PC-9 (cell line): ENCODE results near the gene NAT16. TPM values are rescaled to one million over a fixed set of nuclear protein-coding genes. Genes with fewer than 3 reads are reported as not detected.
A peak's percentile ranks its signal among the peaks of the same experiment; 100 is the strongest.

Experiments used
- BruUV-seq: library from RNA; stranded (reverse); fragments of 400-500 nt; replicated peaks from 2 replicates; lab custom pipeline; 2021; lab: Mats Ljungman, UMichigan
- CTCF ChIA-PET: fragments of 300-600 bp; sonication (Branson Sonifier 250); formaldehyde crosslinking; loops from one replicate; lab custom pipeline; 2022; ENCODE audit warnings: antibody characterized with exemption; lab: Charles Lee
- POLR2A ChIA-PET: fragments of 300-600 bp; sonication (Branson Sonifier 250); formaldehyde crosslinking; loops from one replicate; lab custom pipeline; 2022; ENCODE audit warnings: antibody characterized with exemption; ENCODE audit not compliant: unreplicated experiment; lab: Charles Lee
- DNase-seq, 2 experiments: peaks; one replicate each; pipeline versions ENCODE4 v3.0.0 to v3.0.0-alpha.2; 2015 to 2022; ENCODE audit warnings: mixed read lengths in 1 of 2
- H2AFZ ChIP-seq: fragments of 200-600 bp; sonication (generic); 2 replicates; pipeline ENCODE4 v1.8.1; 2017; ENCODE audit warnings: antibody characterized with exemption
- H3F3A ChIP-seq: fragments of 200-600 bp; sonication (generic); 2 replicates; pipeline ENCODE4 v1.8.1; 2017; ENCODE audit warnings: antibody characterized with exemption, mild to moderate bottlenecking, low read depth; ENCODE audit not compliant: insufficient read depth
- H3K27ac ChIP-seq: fragments of 200-600 bp; sonication (generic); 2 replicates; pipeline ENCODE4 v1.6.1; 2016; ENCODE audit warnings: mixed run types
- H3K27me3 ChIP-seq: fragments of 200-600 bp; sonication (generic); 2 replicates; pipeline ENCODE4 v1.6.1; 2016; ENCODE audit warnings: low read depth, mixed run types; ENCODE audit not compliant: insufficient read depth
- H3K36me3 ChIP-seq: fragments of 200-600 bp; sonication (generic); 2 replicates; pipeline ENCODE4 v1.6.1; 2016; ENCODE audit warnings: low read depth, mixed run types
- H3K4me1 ChIP-seq: fragments of 200-600 bp; sonication (generic); replicated peaks from 2 replicates; pipeline ENCODE4 v1.6.1; 2016; ENCODE audit warnings: mixed run types; ENCODE audit not compliant: insufficient read depth
- H3K4me2 ChIP-seq: fragments of 200-600 bp; sonication (generic); 2 replicates; pipeline ENCODE4 v1.6.1; 2017; ENCODE audit warnings: mixed run types
- H3K4me3 ChIP-seq: fragments of 200-600 bp; sonication (generic); 2 replicates; pipeline ENCODE4 v1.6.1; 2016; ENCODE audit warnings: mixed run types
- H3K79me2 ChIP-seq: fragments of 200-600 bp; sonication (generic); 2 replicates; pipeline ENCODE4 v1.6.1; 2017; ENCODE audit warnings: low read depth, mixed run types
- H3K9me2 ChIP-seq: fragments of 200-600 bp; sonication (generic); 2 replicates; pipeline ENCODE4 v1.8.1; 2017; ENCODE audit warnings: mild to moderate bottlenecking; ENCODE audit not compliant: insufficient read depth
- H3K9me3 ChIP-seq: fragments of 200-600 bp; sonication (generic); 2 replicates; pipeline ENCODE4 v1.8.1; 2016; ENCODE audit warnings: low read depth; ENCODE audit not compliant: insufficient read depth
- H4K20me1 ChIP-seq: fragments of 200-600 bp; sonication (generic); 2 replicates; pipeline ENCODE4 v1.8.1; 2017; ENCODE audit not compliant: insufficient read depth
- EZH2 ChIP-seq: fragments of 200-600 bp; sonication (generic); IDR thresholded peaks from 2 replicates; pipeline ENCODE4 v1.8.0; 2017; ENCODE audit warnings: antibody characterized with exemption, low read depth
- intact Hi-C: fragments of 100-400 bp; cut with micrococcal nuclease; formaldehyde crosslinking; loops from one replicate; pipeline ENCODE4 v1.10.0; 2022; ENCODE audit not compliant: unreplicated experiment
- total RNA-seq: library from RNA; stranded (reverse); gene quantifications from 2 replicates; pipeline ENCODE4 v1.2.3, GENCODE V29; 2021
- TF ChIP-seq, protein P1 (sequence below): fragments of 200-600 bp; sonication (generic); conservative IDR thresholded peaks from 2 replicates; pipeline ENCODE4 v1.6.1; 2017; ENCODE audit warnings: mixed run types, antibody characterized with exemption, mild to moderate bottlenecking, moderate library complexity

The NAT16 gene
- total RNA-seq, 1 experiment from 2014 or later, result not detected

DNA sequence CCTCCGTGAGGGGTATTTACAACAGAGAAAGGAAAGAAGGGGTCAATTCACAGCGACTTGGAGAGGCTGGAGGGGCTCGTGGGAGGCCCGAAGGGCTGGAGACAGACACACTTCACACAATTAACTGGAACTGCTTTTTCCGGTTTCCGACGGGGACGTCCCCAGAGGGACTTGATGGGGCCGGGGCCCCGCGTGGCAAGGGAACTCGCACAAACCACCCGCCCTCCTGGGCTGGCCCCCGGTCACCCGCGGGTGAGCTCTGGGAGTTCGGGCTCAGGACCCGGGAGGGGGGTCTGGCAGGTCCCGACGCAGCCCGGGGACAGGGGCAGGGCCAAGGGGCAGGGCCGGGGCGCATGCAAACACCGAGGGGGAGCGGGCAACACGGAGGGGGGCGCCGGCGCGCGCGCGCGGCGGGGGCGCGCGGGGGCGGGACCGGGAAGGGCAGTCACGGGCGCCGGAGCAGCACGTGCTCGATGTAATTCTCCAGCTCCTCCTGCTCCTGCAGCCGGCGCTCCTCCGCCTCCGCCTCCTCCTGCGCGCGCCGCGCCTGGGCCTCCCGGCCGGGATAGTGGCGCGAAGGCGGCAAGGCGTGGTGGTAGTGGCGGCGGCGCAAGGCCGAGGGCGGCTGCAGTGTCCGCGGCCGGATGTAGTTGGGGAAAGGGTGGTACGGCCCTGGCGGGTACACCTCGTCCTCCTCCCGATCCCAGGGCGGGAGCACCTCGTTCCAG is 17.4 kb downstream of the NAT16 start:
- intact Hi-C loops, result no loop called here
- peaks cover 4% of the 10 kb centered on the region; the same call in 1 of the 2 replicates for H3K36me3 ChIP-seq
- H3K9me2 ChIP-seq, result no peaks in the 10 kb centered on the region
- ChIA-PET CTCF (interaction anchor here (0.6 to 0.9 kb wide), 3 partner anchors 19 to 76 kb away, joined by 3 to 7 read pairs (median 5); no protein-coding TSS in a partner anchor), POLR2A (interaction anchor here (0.7 kb wide), 2 partner anchors 20 to 63 kb away, joined by 3 read pairs; no protein-coding TSS in a partner anchor)
- peak overlapping the region; percentile 87 for H3K4me2 ChIP-seq
- H2AFZ ChIP-seq, result no peak overlapping the region
- peak; percentile 52 to 74 for DNase-seq
- peaks cover 9% of the 10 kb centered on the region for H3K27me3 ChIP-seq
- H3K4me1 ChIP-seq, result peaks cover 63% of the 10 kb centered on the region
- peaks cover 7% of the 10 kb centered on the region; the same call in 1 of the 2 replicates for H4K20me1 ChIP-seq
- H3K27ac ChIP-seq, result peak overlapping the region; percentile 79
- peaks cover 45% of the 10 kb centered on the region for H3F3A ChIP-seq
- peaks cover 18% of the 10 kb centered on the region for H3K79me2 ChIP-seq
- H3K9me3 ChIP-seq, result no peaks in the 10 kb centered on the region
- H3K4me3 ChIP-seq, result peak overlapping the region; percentile 86
- TF ChIP-seq, protein P1, sequence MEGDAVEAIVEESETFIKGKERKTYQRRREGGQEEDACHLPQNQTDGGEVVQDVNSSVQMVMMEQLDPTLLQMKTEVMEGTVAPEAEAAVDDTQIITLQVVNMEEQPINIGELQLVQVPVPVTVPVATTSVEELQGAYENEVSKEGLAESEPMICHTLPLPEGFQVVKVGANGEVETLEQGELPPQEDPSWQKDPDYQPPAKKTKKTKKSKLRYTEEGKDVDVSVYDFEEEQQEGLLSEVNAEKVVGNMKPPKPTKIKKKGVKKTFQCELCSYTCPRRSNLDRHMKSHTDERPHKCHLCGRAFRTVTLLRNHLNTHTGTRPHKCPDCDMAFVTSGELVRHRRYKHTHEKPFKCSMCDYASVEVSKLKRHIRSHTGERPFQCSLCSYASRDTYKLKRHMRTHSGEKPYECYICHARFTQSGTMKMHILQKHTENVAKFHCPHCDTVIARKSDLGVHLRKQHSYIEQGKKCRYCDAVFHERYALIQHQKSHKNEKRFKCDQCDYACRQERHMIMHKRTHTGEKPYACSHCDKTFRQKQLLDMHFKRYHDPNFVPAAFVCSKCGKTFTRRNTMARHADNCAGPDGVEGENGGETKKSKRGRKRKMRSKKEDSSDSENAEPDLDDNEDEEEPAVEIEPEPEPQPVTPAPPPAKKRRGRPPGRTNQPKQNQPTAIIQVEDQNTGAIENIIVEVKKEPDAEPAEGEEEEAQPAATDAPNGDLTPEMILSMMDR, result no peak
- TSS peak; percentile 75 for BruUV-seq

DNA sequence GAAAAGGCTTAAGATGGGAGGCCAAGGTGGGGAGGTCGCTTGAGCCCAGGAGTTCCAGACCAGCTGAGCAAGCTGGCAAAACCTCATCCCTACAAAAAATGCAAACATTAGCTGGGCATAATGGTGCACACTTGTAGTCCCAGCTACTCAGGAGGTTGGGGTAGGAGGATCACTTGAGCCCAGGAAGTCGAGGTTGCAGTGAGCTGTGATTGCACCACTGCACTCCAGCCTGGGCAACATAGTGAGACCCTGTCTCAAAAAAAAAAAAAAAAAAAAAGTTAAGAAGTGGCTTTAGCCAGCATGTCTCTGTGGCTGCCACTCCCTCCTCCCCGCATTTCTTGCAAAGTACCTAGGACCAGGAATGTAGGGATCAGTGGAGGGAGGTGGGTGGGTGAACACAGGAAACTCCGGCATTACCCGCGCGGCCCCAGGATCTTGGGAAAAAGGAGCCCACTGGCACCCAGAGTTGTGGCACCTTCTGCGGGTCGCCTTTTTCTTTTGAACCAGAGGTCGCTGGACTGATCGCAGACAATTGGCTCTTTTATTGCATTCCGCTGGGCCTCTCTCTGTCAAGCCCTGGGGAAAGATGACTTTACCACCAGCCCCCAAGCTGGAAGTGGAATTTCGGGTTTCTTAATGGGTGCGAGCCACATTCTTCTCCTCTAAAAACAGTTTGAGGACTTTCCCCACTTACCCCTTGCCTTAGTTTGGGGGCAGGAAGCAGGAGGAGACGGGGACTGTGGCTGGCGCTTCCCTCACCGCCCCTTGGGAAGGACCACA is 18.2 kb downstream of the NAT16 start:
- BruUV-seq, result no TSS peak

DNA sequence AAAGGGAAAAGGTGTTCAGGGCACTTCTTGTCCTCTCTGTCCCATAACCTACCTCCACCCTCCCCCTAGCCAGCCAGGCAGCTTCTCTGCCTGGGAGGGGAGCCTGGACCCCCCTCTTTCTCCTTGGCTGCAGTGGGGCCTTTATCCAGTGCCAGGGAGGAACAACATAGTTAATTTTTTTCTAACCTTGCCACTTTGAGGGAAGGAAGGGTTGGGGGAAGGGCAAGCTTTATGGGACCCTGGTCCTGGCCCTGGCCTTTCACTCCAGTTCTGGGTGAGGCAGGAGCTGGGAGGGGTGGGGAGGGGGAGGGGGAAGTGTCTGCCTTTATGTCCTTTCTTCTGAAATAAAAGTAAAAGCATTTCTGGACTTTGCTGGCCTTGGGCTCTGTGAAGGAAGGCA is 19.2 kb downstream of the NAT16 start:
- Histone ChIP-seq H4K20me1 (peaks cover 7% of the 10 kb centered on the region; the same call in 1 of the 2 replicates), H3K4me1 (peaks cover 79% of the 10 kb centered on the region), H3K27me3 (no peaks in the 10 kb centered on the region), H3K9me2 (no peaks in the 10 kb centered on the region), H3K4me3 (no peak overlapping the region), H3K9me3 (no peaks in the 10 kb centered on the region), H2AFZ (no peak overlapping the region), H3K79me2 (peaks cover 30% of the 10 kb centered on the region), H3K27ac (0 out of 2 replicates have a peak overlapping the region, but pooled peaks have one; percentile 11), H3K36me3 (peaks cover 13% of the 10 kb centered on the region), H3K4me2 (peak overlapping the region; percentile 87; the same call in 1 of the 2 replicates), H3F3A (peaks cover 62% of the 10 kb centered on the region)
- BruUV-seq, result no TSS peak
- CTCF ChIA-PET, result no interaction called here
- intact Hi-C loops, result no loop called here
- POLR2A ChIA-PET, result no interaction called here
- TF ChIP-seq, protein P1, result no peak
- no peak for TF ChIP-seq EZH2
- DNase-seq, result no peak

More for the DNA sequence above, 18.2 kb downstream of the NAT16 start:
- no peaks in the 10 kb centered on the region for H3K9me2 ChIP-seq
- H3F3A ChIP-seq, result peaks cover 53% of the 10 kb centered on the region
- intact Hi-C loops, result no loop called here
- TF ChIP-seq EZH2, result no peak
- TF ChIP-seq, protein P1, result no peak
- peaks cover 71% of the 10 kb centered on the region for H3K4me1 ChIP-seq
- DNase-seq, result peak in 1 of 2 experiments; percentile 76
- peaks cover 7% of the 10 kb centered on the region; the same call in 1 of the 2 replicates for H4K20me1 ChIP-seq
- H2AFZ ChIP-seq, result no peak overlapping the region
- H3K4me2 ChIP-seq, result peak overlapping the region; percentile 87
- peaks cover 22% of the 10 kb centered on the region for H3K79me2 ChIP-seq
- ChIA-PET CTCF (interaction anchor here (0.7 kb wide), 1 partner anchor 83 kb away, joined by 12 read pairs; no protein-coding TSS in a partner anchor), POLR2A (no interaction called here)
- peaks cover 1% of the 10 kb centered on the region for H3K27me3 ChIP-seq
- H3K27ac ChIP-seq, result peak overlapping the region; percentile 79
- H3K9me3 ChIP-seq, result no peaks in the 10 kb centered on the region
- peaks cover 5% of the 10 kb centered on the region for H3K36me3 ChIP-seq
- H3K4me3 ChIP-seq, result peak overlapping the region; percentile 86
